IMR-90 (cell line): ENCODE results near the gene PRODH2. TPM values are rescaled to one million over a fixed set of nuclear protein-coding genes. Genes with fewer than 3 reads are reported as not detected.

Experiments
- ATAC-seq: fragments of 200-7000 bp; cut with Tn5 transposase; 2 replicates; pipeline ENCODE4 v1.9.1; 2020; ENCODE audit warnings: low read depth, mild to moderate bottlenecking, moderate library complexity
- BruUV-seq: library from RNA; stranded (reverse); fragments of 400-500 nt; replicated peaks from 2 replicates; lab custom pipeline; 2021; lab: Mats Ljungman, UMichigan
- CTCF ChIA-PET: fragments of 300-600 bp; formaldehyde crosslinking; extraction: SDS; loops from one replicate; lab custom pipeline; 2021; ENCODE audit warnings: antibody characterized with exemption; lab: Yijun Ruan, JAX
- POLR2A ChIA-PET: fragments of 300-600 bp; sonication (Branson Sonifier 250); formaldehyde crosslinking; loops from one replicate; lab custom pipeline; 2022; ENCODE audit warnings: antibody characterized with exemption; ENCODE audit not compliant: unreplicated experiment; lab: Charles Lee
- DNase-seq: peaks from one replicate; pipeline ENCODE4 v3.0.0; 2013
- H2AFZ ChIP-seq: replicated peaks from 2 replicates; pipeline ENCODE3; 2013; ENCODE audit warnings: low read length, mild to moderate bottlenecking; ENCODE audit not compliant: poor library complexity
- H2AK5ac ChIP-seq: 2 replicates; pipeline ENCODE4 v1.6.1; 2013; ENCODE audit warnings: low read depth, low read length, inconsistent platforms
- H2AK9ac ChIP-seq: replicated peaks from 2 replicates; pipeline ENCODE3; 2013; ENCODE audit warnings: mild to moderate bottlenecking, low read depth, low read length, moderate library complexity; ENCODE audit not compliant: poor library complexity
- H2BK120ac ChIP-seq: 2 replicates; pipeline ENCODE4 v1.6.1; 2013; ENCODE audit warnings: low read depth, low read length, inconsistent platforms
- H2BK15ac ChIP-seq: 3 replicates; pipeline ENCODE4 v1.6.1; 2013; ENCODE audit warnings: low read depth, low read length, inconsistent platforms
- H2BK20ac ChIP-seq: 2 replicates; pipeline ENCODE4 v1.6.1; 2013; ENCODE audit warnings: low read depth, mild to moderate bottlenecking, inconsistent platforms, low read length, moderate library complexity
- H2BK5ac ChIP-seq: 2 replicates; pipeline ENCODE4 v1.6.1; 2013; ENCODE audit warnings: mild to moderate bottlenecking, low read depth, low read length, inconsistent platforms; ENCODE audit not compliant: poor library complexity, severe bottlenecking
- H3K14ac ChIP-seq: replicated peaks from 2 replicates; pipeline ENCODE4 v1.6.1; 2013; ENCODE audit warnings: low read depth, low read length, inconsistent platforms
- H3K18ac ChIP-seq: 2 replicates; pipeline ENCODE4 v1.6.1; 2013; ENCODE audit warnings: low read depth, low read length, control low read depth
- H3K23ac ChIP-seq: 2 replicates; pipeline ENCODE4 v1.6.1; 2013; ENCODE audit warnings: low read depth, low read length, inconsistent platforms
- H3K27ac ChIP-seq: 2 replicates; pipeline ENCODE4 v1.5.1; 2013; ENCODE audit warnings: mild to moderate bottlenecking, control low read depth, low read length; ENCODE audit not compliant: insufficient read depth
- H3K27me3 ChIP-seq: 2 replicates; pipeline ENCODE4 v1.6.1; 2013; ENCODE audit warnings: low read length; ENCODE audit not compliant: control insufficient read depth, insufficient read depth
- H3K36me3 ChIP-seq: 2 replicates; pipeline ENCODE4 v1.6.1; 2013; ENCODE audit warnings: low read length, mixed read lengths; ENCODE audit not compliant: control insufficient read depth, insufficient read depth
- H3K4ac ChIP-seq: 2 replicates; pipeline ENCODE4 v1.6.1; 2013; ENCODE audit warnings: low read depth, low read length, inconsistent platforms
- H3K4me1 ChIP-seq: 2 replicates; pipeline ENCODE4 v1.6.1; 2013; ENCODE audit warnings: low read length, mixed read lengths; ENCODE audit not compliant: control insufficient read depth, insufficient read depth
- H3K4me2 ChIP-seq: 2 replicates; pipeline ENCODE4 v1.6.1; 2013; ENCODE audit warnings: low read depth, mild to moderate bottlenecking, control low read depth, low read length, moderate library complexity
- H3K4me3 ChIP-seq: 2 replicates; pipeline ENCODE4 v1.5.1; 2013; ENCODE audit warnings: low read depth, mild to moderate bottlenecking, control low read depth, low read length, moderate library complexity; ENCODE audit not compliant: insufficient read depth
- H3K56ac ChIP-seq: 2 replicates; pipeline ENCODE4 v1.6.1; 2013; ENCODE audit warnings: low read length, inconsistent platforms; ENCODE audit not compliant: insufficient read depth; ENCODE audit errors: extremely low read depth
- H3K79me1 ChIP-seq, 2 experiments: 2 replicates each; pipeline ENCODE4 v1.6.1; 2013; ENCODE audit warnings: low read length in 2 of 2, inconsistent platforms in 1 of 2, low read depth in 1 of 2
- H3K9ac ChIP-seq: 2 replicates; pipeline ENCODE4 v1.6.1; 2013; ENCODE audit warnings: low read depth, low read length, control low read depth
- H3K9me1 ChIP-seq: 2 replicates; pipeline ENCODE4 v1.6.1; 2013; ENCODE audit warnings: low read length, inconsistent platforms; ENCODE audit not compliant: insufficient read depth
- H3K9me3 ChIP-seq: 2 replicates; pipeline ENCODE4 v1.6.1; 2013; ENCODE audit warnings: low read length; ENCODE audit not compliant: control insufficient read depth, insufficient read depth
- H4K20me1 ChIP-seq: 2 replicates; pipeline ENCODE4 v1.6.1; 2013; ENCODE audit warnings: low read length, inconsistent platforms; ENCODE audit not compliant: insufficient read depth
- H4K5ac ChIP-seq: 2 replicates; pipeline ENCODE4 v1.6.1; 2013; ENCODE audit warnings: mild to moderate bottlenecking, low read depth, low read length, control low read depth
- H4K8ac ChIP-seq, 2 experiments: 2 replicates each; pipeline ENCODE4 v1.6.1; 2013; ENCODE audit warnings: low read depth in 2 of 2, low read length in 2 of 2, control low read depth in 1 of 2, inconsistent platforms in 1 of 2
- H4K91ac ChIP-seq: 2 replicates; pipeline ENCODE4 v1.6.1; 2013; ENCODE audit warnings: low read depth, low read length, inconsistent platforms; ENCODE audit not compliant: insufficient read depth
- BHLHE40 ChIP-seq: fragments of 150-350 bp; IDR thresholded peaks from 2 replicates; pipeline ENCODE4 v1.6.1; 2016; ENCODE audit warnings: mild to moderate bottlenecking, low read depth, low read length
- CHD1 ChIP-seq: IDR thresholded peaks from 2 replicates; pipeline ENCODE4 v1.6.1; 2012; ENCODE audit warnings: low read depth, low read length, improper control_type of control experiment
- ELK1 ChIP-seq: fragments of 150-350 bp; IDR thresholded peaks from 2 replicates; pipeline ENCODE4 v1.6.1; 2016; ENCODE audit warnings: low read depth, mild to moderate bottlenecking, low read length, moderate library complexity, borderline replicate concordance
- MAZ ChIP-seq: IDR thresholded peaks from 2 replicates; pipeline ENCODE4 v1.6.1; 2012; ENCODE audit warnings: low read depth, mild to moderate bottlenecking, low read length, improper control_type of control experiment, moderate library complexity, borderline replicate concordance
- NFE2L2 ChIP-seq: fragments of 150-350 bp; IDR thresholded peaks from 2 replicates; pipeline ENCODE4 v1.6.1; 2016; ENCODE audit warnings: low read depth, mild to moderate bottlenecking, low read length
- RCOR1 ChIP-seq: IDR thresholded peaks from 2 replicates; pipeline ENCODE4 v1.6.1; 2012; ENCODE audit warnings: mild to moderate bottlenecking, low read length, improper control_type of control experiment; ENCODE audit not compliant: insufficient replicate concordance
- SMC3 ChIP-seq: fragments of 150-350 bp; IDR thresholded peaks from 2 replicates; pipeline ENCODE4 v1.6.1; 2016; ENCODE audit warnings: low read depth, mild to moderate bottlenecking, antibody characterized with exemption, low read length, moderate library complexity
- USF2 ChIP-seq: fragments of 150-350 bp; IDR thresholded peaks from 2 replicates; pipeline ENCODE4 v1.6.1; 2017; ENCODE audit warnings: mild to moderate bottlenecking, antibody characterized with exemption, low read length, low read depth
- WGBS, 2 experiments: methylation state at CpG; one replicate each; pipeline versions ENCODE4 v1.1.5 to v1.1.7; 2013; ENCODE audit warnings: missing lambda C conversion rate in 2 of 2; ENCODE audit not compliant: insufficient read length in 1 of 2; ENCODE audit errors: extremely low coverage in 2 of 2; 5-methylcytosine and 5-hydroxymethylcytosine counted together
- dilution Hi-C: fragments of 300-500 bp; cut with HindIII; formaldehyde crosslinking; loops from one replicate; pipeline ENCODE4 v1.14.3; 2018; ENCODE audit warnings: low sequenced_read_pairs; ENCODE audit not compliant: unreplicated experiment
- in situ Hi-C: fragments of 300-500 bp; cut with MboI; formaldehyde crosslinking; loops from 3 replicates; pipeline ENCODE4 v1.14.3; 2019; ENCODE audit warnings: low sequenced_read_pairs, inconsistent platforms, mixed read lengths
- intact Hi-C: fragments of 100-400 bp; cut with micrococcal nuclease; formaldehyde crosslinking; loops from 2 replicates; pipeline ENCODE4 v1.10.0; 2022
- polyA plus RNA-seq, 3 experiments: library from polyadenylated mRNA; depleted of rRNA; stranded (reverse); fragments of >200 nt; gene quantifications; 2 replicates each; pipeline ENCODE4 v1.2.3, GENCODE V29; 2012; ENCODE audit warnings: low replicate concordance in 1 of 3
- total RNA-seq: library from RNA; depleted of rRNA; stranded (reverse); fragments of >200 nt; gene quantifications from 2 replicates; pipeline ENCODE4 v1.2.3, GENCODE V29; 2012

Gene PRODH2
- total and polyA plus RNA-seq, 2 of the 4 experiments (the other 2 are of a cell fraction), result not detected

GRCh38 chr19:35779033-35779432, 33.6 kb downstream of the PRODH2 start:
- Histone ChIP-seq H2AK5ac (no peak overlapping the region), H2BK15ac (no peak overlapping the region), H2BK5ac (no peak overlapping the region), H3K4me1 (peaks cover 6% of the 10 kb centered on the region), H4K20me1 (no peaks in the 10 kb centered on the region), H4K91ac (no peak overlapping the region), H4K5ac (no peak overlapping the region), H4K8ac (no peak overlapping the region), H3K4me2 (no peak overlapping the region), H3K9ac (no peak overlapping the region), H2AK9ac (no peak overlapping the region), H3K23ac (no peak overlapping the region), H3K9me3 (no peaks in the 10 kb centered on the region), H3K79me1 (peaks cover 7 to 18% of the 10 kb centered on the region in 2 experiments), H3K14ac (no peak overlapping the region), H3K27me3 (no peaks in the 10 kb centered on the region), H2BK20ac (no peak overlapping the region), H3K56ac (no peak overlapping the region), H3K27ac (no peak overlapping the region), H3K9me1 (peaks cover 6% of the 10 kb centered on the region; the same call in 1 of the 2 replicates), H3K36me3 (peaks cover 16% of the 10 kb centered on the region), H2BK120ac (no peak overlapping the region), H3K4me3 (no peak overlapping the region), H3K4ac (no peak overlapping the region), H3K18ac (no peak overlapping the region), H2AFZ (no peak overlapping the region)
- DNase-seq, result no peak
- 93% methylated on average over 3 of the region's 8 CpGs; no CpG with 5 or more reads in 1 of the 2 experiments for WGBS, 2 experiments
- in situ Hi-C loops (no loop called here), intact Hi-C loops (no loop called here), dilution Hi-C loops (no loop called here)
- ATAC-seq, result no peak
- ChIA-PET POLR2A (no interaction called here), CTCF (no interaction called here)
- BruUV-seq, result no TSS peak
- no peak for TF ChIP-seq BHLHE40
- no peak for TF ChIP-seq SMC3
- TF ChIP-seq NFE2L2, result no peak
- no peak for TF ChIP-seq ELK1
- TF ChIP-seq MAZ, result no peak
- TF ChIP-seq CHD1, result no peak
- no peak for TF ChIP-seq USF2
- TF ChIP-seq RCOR1, result no peak
